Stimulated activated CD8-positive, alpha-beta memory T cell treated with anti-CD3 and anti-CD28 coated beads, Interleukin-15, amount 100 ng/mL, for 48 hours (primary cell): Measurements from ENCODE around the gene FAM76B.

ENCODE experiments used
- DNase-seq, 2 donors: peaks; one replicate each; pipeline ENCODE4 v3.0.0-alpha.2; 2020; ENCODE audit warnings: low read depth in 2 of 2

FAM76B gene

GRCh38 chr11:95732930-95733602, 56.5 kb downstream of the FAM76B start:
- no peak for DNase-seq

- no peak for DNase-seq
Measured at GRCh38 chr11:95729462-95729861, 60.1 kb downstream of the FAM76B start.

DNA sequence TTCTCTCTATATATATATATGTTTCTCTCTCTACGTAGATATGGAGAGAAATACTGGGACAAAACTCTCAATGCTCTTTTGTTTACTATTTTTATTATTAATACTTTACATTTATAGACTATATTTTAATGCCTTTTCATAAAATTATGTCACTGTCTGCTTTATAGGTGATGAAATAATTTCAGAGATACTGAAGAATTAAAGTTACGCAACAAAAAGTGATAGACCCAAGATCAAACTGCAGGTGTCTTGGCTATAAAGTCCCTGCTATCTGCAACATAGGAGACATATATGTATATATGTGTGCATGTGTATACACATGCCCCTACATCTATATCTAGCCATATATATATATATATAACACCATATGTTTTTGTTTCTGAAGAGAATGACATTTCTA, 60.8 kb downstream of the FAM76B start:
- DNase-seq = no peak

GRCh38 chr11:95728094-95728493, 61.5 kb downstream of the FAM76B start:
- DNase-seq = no peak

DNA sequence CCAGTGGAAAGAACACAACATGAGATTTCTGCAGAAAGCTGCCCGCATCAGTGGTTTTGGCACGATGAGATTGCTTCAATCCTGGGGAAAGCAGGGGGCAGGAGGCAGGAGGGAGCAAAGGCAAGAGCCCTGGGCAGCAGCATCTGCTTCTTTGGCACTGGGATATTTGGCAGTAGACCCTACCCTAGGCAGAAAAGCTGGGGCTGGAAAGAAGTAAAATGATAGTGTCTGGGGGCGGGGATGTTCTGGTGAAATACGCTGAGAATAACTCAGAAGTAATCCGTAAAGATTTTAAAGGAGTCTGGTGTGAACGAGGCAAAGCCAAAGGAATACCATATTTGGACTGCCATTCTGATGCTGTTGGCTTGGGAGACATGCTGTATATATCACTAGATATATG, 62.0 kb downstream of the FAM76B start:
- DNase-seq = no peak

GRCh38 chr11:95727111-95727510, 62.5 kb downstream of the FAM76B start:
- DNase-seq = no peak

GRCh38 chr11:95725196-95725595, 64.4 kb downstream of the FAM76B start:
- no peak for DNase-seq

GRCh38 chr11:95723361-95723942, 66.1 kb downstream of the FAM76B start:
- no peak for DNase-seq

- no peak for DNase-seq
Measured at GRCh38 chr11:95720195-95720594, 69.4 kb downstream of the FAM76B start.
